ENCODE results near the gene SYF2. TPM values are rescaled to one million over a fixed set of nuclear protein-coding genes. Genes with fewer than 3 reads are reported as not detected.

Gene SYF2
- polyA plus RNA-seq, 2 of the 4 experiments (the other 2 are of a cell fraction): 38.6 to 39.7 TPM

DNA sequence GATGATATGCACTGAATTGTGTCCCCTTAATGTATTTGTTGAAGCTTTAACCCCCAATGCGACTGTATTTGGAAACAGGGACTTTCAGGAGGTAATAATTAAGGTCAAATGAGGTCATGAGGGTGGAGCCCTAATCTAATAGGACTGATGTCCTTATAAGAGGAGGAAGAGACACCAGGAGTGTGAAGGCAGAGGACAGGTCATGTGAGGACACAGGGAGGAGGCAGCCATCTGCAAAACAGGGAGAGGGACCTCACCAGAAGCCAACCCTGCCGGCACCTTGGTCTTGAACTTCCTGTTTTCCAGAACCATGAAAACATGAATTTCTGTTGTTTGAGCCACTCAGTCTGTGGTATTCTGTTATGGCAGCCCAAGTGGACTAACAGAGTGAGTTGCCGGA lies 15.3 kb downstream of the SYF2 start:
- no peak overlapping the region for H3K4me3 ChIP-seq
- no peak for ATAC-seq
- no peak for TF ChIP-seq SMC3 (IDR thresholded peaks at IDR 0.05)
- no peak for TF ChIP-seq TP53 (CRISPR knock-in tag; IDR thresholded peaks at IDR 0.05)
- no peak for TF ChIP-seq HEYL (CRISPR knock-in tag; IDR thresholded peaks at IDR 0.05)
- no peak for TF ChIP-seq JUN (IDR thresholded peaks at IDR 0.05)
- TF ChIP-seq, protein P1, sequence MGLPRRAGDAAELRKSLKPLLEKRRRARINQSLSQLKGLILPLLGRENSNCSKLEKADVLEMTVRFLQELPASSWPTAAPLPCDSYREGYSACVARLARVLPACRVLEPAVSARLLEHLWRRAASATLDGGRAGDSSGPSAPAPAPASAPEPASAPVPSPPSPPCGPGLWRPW (IDR thresholded peaks at IDR 0.05): no peak
- no peak for TF ChIP-seq CHD2 (IDR thresholded peaks at IDR 0.05; ENCODE audit: low read length, partially characterized antibody)
- TF ChIP-seq ZSCAN20 (CRISPR knock-in tag; IDR thresholded peaks at IDR 0.05): no peak
- TF ChIP-seq BHLHE40 (IDR thresholded peaks at IDR 0.05; ENCODE audit: low read depth, low read length): no peak
- no peak for TF ChIP-seq RARB (CRISPR knock-in tag; IDR thresholded peaks at IDR 0.05)
- no peak for TF ChIP-seq FOSB (CRISPR knock-in tag; IDR thresholded peaks at IDR 0.05)
- no peak for TF ChIP-seq EHMT2 (IDR thresholded peaks at IDR 0.05; ENCODE audit: low read depth)
- DNase-seq (ENCODE audit: low read depth in 1 of 2, low spot score in 1 of 2): no peak
- no peak overlapping the region for H3K4me2 ChIP-seq
- CTCF ChIA-PET: interaction anchor here (0.8 to 1.4 kb wide), 2 partner anchors 10 to 12 kb away, joined by 4 to 6 read pairs; no protein-coding TSS in a partner anchor
- H3K27ac ChIP-seq: no peak overlapping the region
- WGBS (ENCODE audit: missing lambda C conversion rate): 100% methylated on average over 3 of the region's 3 CpGs
- no peaks in the 10 kb centered on the region for H3K4me1 ChIP-seq
- no peaks in the 10 kb centered on the region for H3K9me3 ChIP-seq
- POLR2A ChIA-PET: no interaction called here
- no peak for FAIRE-seq

DNA sequence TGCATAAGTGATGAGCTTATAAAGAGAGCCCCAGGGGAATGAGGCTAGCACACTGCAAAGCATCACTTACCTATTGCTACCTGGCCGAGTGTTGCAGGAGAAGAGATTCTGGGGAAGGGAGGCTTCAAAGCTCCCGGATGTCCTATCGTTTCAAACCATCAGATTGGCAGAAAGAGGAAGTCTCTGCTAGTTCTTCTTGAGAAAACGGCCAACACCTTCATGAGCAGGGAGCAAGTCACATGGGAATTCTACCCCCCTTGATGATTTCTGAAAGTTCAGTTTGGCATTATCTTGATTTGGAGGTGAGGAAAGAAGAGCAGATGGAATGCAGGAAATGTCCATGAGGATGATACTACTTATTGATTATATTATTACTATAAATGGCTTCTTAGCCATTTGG lies 16.2 kb downstream of the SYF2 start:
- CTCF ChIA-PET: interaction anchor here (1.1 to 2.0 kb wide), 2 partner anchors 11 to 12 kb away, joined by 7 to 9 read pairs; no protein-coding TSS in a partner anchor
- 84% methylated on average over 4 of the region's 4 CpGs for WGBS (ENCODE audit: missing lambda C conversion rate)
- Histone ChIP-seq H3K4me2 (no peak overlapping the region), H3K27ac (no peak overlapping the region), H3K9me3 (no peaks in the 10 kb centered on the region), H3K4me3 (no peak overlapping the region), H3K4me1 (no peaks in the 10 kb centered on the region)
- FAIRE-seq (no peak), DNase-seq (ENCODE audit: low read depth in 1 of 2, low spot score in 1 of 2) (no peak), ATAC-seq (no peak)
- TF ChIP-seq, protein P2, sequence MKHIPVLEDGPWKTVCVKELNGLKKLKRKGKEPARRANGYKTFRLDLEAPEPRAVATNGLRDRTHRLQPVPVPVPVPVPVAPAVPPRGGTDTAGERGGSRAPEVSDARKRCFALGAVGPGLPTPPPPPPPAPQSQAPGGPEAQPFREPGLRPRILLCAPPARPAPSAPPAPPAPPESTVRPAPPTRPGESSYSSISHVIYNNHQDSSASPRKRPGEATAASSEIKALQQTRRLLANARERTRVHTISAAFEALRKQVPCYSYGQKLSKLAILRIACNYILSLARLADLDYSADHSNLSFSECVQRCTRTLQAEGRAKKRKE (CRISPR knock-in tag; IDR thresholded peaks at IDR 0.05; ENCODE audit: low read depth): no peak
- TF ChIP-seq ZSCAN20 (CRISPR knock-in tag; IDR thresholded peaks at IDR 0.05) (no peak), MAZ (IDR thresholded peaks at IDR 0.05; ENCODE audit: borderline replicate concordance, low read depth, low read length) (no peak), SREBF2 (IDR thresholded peaks at IDR 0.05) (no peak), GATA3 (IDR thresholded peaks at IDR 0.05; ENCODE audit: borderline replicate concordance) (no peak), PHF8 (IDR thresholded peaks at IDR 0.05; ENCODE audit: borderline replicate concordance, low read depth) (no peak), KDM1A (IDR thresholded peaks at IDR 0.05; ENCODE audit: low read depth) (no peak)
- TF ChIP-seq, protein P3, sequence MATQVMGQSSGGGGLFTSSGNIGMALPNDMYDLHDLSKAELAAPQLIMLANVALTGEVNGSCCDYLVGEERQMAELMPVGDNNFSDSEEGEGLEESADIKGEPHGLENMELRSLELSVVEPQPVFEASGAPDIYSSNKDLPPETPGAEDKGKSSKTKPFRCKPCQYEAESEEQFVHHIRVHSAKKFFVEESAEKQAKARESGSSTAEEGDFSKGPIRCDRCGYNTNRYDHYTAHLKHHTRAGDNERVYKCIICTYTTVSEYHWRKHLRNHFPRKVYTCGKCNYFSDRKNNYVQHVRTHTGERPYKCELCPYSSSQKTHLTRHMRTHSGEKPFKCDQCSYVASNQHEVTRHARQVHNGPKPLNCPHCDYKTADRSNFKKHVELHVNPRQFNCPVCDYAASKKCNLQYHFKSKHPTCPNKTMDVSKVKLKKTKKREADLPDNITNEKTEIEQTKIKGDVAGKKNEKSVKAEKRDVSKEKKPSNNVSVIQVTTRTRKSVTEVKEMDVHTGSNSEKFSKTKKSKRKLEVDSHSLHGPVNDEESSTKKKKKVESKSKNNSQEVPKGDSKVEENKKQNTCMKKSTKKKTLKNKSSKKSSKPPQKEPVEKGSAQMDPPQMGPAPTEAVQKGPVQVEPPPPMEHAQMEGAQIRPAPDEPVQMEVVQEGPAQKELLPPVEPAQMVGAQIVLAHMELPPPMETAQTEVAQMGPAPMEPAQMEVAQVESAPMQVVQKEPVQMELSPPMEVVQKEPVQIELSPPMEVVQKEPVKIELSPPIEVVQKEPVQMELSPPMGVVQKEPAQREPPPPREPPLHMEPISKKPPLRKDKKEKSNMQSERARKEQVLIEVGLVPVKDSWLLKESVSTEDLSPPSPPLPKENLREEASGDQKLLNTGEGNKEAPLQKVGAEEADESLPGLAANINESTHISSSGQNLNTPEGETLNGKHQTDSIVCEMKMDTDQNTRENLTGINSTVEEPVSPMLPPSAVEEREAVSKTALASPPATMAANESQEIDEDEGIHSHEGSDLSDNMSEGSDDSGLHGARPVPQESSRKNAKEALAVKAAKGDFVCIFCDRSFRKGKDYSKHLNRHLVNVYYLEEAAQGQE (IDR thresholded peaks at IDR 0.05): no peak
- TF ChIP-seq, protein P4, sequence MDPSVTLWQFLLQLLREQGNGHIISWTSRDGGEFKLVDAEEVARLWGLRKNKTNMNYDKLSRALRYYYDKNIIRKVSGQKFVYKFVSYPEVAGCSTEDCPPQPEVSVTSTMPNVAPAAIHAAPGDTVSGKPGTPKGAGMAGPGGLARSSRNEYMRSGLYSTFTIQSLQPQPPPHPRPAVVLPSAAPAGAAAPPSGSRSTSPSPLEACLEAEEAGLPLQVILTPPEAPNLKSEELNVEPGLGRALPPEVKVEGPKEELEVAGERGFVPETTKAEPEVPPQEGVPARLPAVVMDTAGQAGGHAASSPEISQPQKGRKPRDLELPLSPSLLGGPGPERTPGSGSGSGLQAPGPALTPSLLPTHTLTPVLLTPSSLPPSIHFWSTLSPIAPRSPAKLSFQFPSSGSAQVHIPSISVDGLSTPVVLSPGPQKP (IDR thresholded peaks at IDR 0.05; ENCODE audit: low read depth, low read length): no peak
- POLR2A ChIA-PET: no interaction called here

Measured in A549 (cell line).